ENCODE data around the gene GAD1.
A peak's percentile ranks its signal among the peaks of the same experiment; 100 is the strongest.

The GAD1 gene

DNA sequence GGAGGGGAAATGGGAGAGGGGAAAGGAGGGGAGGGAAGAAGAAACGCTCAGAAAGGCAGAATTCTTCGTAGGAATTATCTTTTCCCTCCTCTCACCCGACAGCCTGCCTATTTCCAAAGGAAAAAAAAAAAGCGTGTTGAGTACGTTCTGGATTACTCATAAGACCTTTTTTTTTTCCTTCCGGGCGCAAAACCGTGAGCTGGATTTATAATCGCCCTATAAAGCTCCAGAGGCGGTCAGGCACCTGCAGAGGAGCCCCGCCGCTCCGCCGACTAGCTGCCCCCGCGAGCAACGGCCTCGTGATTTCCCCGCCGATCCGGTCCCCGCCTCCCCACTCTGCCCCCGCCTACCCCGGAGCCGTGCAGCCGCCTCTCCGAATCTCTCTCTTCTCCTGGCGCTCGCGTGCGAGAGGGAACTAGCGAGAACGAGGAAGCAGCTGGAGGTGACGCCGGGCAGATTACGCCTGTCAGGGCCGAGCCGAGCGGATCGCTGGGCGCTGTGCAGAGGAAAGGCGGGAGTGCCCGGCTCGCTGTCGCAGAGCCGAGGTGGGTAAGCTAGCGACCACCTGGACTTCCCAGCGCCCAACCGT lies at the start of gene GAD1:
Gene GAD1, plus strand, starts transcription at position 384 of the 589 bp plus-strand sequence. CDS start 1,705 bp downstream, outside the sequence.
- peak; percentile 34 to 74 (median 43) for DNase-seq (ENCODE audit: low read depth in 3 of 3)

DNA sequence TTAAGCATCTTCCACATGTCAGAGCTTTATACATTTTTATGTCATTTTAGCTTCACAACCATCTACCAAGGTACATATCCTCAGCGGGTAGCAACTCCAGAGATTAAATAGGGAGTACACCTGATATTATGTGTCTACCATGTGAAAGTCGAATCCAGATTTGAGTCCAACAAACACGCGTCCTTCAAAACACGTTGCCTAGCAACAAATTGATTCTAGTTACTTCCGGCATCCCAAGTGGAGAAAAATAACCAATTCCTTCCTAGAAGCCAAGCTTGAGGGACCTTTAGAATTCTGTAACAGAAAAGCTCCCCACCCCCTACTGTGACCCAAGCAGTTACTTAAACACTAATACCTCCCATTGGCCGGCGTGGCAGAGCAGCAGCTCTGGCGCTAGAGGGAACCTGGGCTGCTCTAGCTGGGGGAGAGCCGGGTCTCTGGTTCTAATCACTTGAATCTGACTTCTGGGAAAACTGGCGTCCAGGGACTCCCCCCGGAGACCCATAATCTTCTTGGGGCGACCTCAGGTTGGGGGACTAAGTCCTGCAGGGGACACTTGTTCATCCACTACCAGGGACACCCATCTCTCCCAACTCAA lies 46.6 kb upstream of the GAD1 start, which contains the start of gene ERICH2:
Gene ERICH2, plus strand, starts transcription at position 371 of the 598 bp plus-strand sequence. CDS start 304 bp downstream, outside the sequence.
- peak in 1 of 3 experiments; percentile 32 for DNase-seq (ENCODE audit: low read depth in 3 of 3)

DNA sequence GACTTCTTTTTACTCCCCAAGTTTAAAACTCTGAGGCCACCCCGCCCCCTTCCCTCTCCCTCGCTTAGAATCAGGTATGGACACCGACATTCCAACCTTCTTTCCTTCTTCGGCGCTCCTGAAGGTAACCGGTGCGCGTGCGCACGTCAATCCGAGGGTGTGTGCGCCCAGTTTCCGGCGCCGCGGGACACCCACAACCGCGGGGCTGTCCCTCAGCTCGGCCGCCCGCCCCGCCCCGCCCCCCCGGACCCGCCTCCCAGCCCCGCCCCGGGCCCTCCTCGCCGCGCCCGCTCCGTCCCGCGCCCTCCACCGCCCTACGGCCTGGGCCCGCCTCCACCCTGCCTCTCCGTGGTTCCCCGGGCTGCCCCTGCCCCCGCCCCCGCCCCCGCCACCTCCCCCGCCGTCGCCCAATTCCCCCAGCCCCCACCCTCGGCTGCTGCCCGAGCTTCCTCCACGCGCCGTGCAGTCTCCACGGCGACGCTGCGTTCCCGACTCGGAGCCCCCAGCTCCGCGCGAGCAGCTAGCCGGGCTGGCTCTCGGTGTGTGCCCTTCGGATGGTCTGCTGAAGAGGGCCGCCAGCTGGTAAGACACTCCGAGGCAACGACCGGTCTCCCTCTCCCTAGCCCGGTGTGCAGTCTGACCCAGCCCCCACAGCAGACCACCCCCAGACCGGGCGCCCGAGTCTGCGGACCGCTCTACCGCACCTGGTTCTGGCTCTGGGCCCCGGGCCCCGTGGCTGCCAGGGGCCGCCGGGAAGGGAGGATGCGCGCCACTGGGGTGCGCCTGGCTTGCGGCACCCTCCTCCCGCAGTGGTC lies 45.9 kb upstream of the GAD1 start:
- DNase-seq (ENCODE audit: low read depth in 3 of 3): peak; percentile 20 to 69 (median 43)

DNA sequence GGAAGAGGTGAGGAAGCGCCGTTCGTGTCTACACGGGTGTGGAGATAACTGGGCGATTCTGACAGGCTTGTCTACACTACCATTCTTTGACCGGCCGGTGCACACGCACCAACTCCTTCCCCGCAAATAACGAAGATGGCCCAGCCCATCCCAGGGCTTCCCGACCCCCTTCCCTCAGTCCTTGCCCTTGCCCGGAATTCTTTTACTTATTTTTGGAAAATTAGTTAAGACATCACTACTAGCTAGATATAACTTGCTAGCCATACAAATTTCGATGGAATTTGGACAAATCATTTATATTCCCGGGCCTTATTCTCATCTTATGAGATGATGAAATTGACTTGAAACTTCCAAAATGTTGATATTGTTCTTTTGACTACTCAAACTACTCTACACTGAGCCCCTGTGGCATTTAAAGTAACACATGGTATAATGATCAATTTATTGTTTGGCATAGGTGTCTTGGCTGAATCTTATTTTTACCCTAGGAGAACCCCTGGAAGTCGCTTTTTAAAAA lies 45.2 kb upstream of the GAD1 start:
- no peak for DNase-seq (ENCODE audit: low read depth in 3 of 3)

DNA sequence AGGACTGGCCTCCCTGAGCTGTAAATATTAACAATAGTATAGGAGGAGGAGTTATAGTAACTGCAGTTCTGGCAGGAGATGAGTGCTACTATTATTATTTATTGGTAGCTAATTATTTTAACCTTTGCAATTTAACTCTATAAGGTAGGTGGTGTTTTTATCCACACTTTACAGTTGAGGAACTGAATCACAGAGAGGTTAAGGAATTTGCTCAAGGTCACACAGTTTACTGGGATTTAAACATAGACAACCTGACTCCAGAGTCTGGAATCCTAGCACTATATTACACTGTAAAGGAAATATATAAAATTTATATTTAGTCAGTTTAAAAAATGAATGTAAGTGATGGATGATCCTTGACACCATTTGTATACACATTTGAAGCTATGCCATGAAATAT lies 44.4 kb upstream of the GAD1 start:
- DNase-seq (ENCODE audit: low read depth in 3 of 3): no peak

DNA sequence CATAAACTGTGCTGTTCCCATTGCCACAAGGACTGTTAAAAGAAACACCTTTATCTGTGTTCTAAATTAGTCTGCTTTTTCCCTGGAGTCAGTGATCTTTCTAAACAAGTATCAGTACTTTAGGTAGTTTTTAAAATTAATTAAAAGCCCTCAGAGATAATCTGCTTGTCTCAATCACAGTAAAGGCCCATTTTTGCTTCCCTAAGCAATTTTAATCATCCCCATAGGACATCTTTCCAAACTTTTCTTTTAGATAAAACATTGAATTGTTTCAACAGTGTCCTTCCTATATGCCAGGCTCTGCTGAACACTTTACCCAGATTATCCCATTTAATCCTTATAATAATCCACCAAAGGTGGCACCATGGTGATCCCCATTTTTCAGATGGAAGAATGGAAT lies 42.6 kb upstream of the GAD1 start:
- no peak for DNase-seq (ENCODE audit: low read depth in 3 of 3)

DNA sequence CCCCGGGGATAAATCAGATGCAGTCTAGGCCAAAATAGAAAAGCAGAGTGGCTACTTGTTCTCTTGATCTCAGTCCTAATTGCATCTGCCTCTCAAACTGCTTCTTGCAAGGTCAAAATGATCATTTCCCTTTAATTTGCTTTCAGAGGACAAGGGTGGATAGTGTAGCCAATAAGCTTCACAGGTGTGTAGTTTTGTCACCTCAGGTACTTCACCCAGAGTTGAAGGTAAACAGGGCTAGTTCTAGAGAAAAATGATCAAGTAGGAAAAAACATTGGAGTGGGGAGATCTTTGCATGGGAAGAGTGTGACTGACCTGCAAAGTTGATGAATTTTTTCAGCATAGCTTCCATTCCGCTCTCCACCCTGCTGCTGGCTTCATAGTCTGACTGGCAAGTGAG lies 37.8 kb upstream of the GAD1 start:
- no peak for DNase-seq (ENCODE audit: low read depth in 3 of 3)

DNA sequence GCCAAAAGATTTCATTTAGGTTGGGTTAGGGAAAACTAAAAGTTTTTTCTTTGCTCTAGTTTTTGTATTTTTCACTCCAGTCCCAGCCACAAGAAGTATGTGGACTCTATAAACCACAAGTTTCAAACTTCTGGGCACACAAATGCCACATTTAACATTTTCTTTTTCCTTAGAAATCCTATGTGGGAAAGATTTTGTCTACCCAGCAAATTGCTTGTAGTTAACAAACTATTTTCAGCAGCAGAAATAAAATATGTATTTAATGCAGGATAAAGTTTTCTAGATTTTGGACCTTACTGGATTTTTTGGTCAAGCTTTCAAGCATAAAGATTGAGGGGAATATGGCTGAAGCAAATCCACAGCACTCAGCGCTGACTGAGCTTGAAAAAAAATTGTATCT lies 37.4 kb upstream of the GAD1 start:
- no peak for DNase-seq (ENCODE audit: low read depth in 3 of 3)

DNA sequence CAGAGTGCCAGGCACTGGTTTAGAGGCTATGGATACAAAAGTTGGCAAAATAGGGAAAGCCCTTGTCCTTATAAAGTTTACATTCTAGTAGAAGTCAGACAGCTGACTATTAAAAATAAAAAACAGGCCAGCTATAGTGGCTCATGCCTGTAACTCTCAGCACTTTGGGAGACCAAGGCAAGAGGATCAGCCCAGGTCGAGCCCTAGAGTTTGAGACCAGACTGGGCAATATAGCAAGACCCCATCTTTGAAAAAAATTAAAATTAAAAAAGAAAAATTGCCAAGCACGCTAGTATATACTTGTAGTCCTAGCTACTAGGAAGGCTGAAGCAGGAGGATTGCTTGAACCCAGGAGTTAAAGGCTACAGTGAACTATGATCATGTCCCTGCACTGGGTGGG lies 34.0 kb upstream of the GAD1 start:
- no peak for DNase-seq (ENCODE audit: low read depth in 3 of 3)

DNA sequence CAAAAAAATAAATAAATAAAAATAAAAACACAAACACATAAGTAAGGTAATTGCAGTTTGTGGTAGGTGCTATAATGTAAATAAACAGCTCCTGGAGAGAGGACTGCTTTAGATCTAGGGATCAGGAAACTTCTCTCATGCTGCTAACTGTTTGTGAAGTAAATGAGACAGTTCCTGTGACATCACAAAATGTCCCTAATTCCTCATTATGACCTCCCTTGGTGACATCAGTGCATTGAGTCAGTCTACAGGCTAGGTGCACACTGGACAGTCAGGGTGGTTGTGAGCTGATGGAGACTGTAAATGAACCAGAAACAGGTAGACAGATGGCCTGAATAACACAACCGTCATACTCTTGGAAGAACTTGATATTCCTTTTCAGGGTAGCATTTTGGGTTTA lies 33.1 kb upstream of the GAD1 start:
- DNase-seq (ENCODE audit: low read depth in 3 of 3): no peak

DNA sequence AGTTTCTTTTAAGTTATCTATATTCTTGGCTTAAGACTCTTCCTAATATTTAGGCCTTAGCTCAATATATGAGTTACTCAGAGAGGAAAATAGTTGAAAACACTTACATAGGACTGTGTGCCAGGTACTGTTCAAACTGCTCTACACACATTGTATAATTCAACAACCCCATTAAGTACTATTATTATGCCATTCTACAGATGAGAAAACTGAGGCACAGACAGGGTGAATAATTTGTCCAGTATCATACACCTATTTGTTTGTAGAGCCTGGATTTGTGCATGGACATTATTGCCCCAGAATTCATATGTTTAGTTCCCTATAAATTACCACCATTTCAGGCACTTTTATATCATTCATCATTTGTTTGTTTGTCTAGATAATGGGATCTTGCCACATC lies 17.7 kb upstream of the GAD1 start:
- no peak for DNase-seq (ENCODE audit: low read depth in 3 of 3)

DNA sequence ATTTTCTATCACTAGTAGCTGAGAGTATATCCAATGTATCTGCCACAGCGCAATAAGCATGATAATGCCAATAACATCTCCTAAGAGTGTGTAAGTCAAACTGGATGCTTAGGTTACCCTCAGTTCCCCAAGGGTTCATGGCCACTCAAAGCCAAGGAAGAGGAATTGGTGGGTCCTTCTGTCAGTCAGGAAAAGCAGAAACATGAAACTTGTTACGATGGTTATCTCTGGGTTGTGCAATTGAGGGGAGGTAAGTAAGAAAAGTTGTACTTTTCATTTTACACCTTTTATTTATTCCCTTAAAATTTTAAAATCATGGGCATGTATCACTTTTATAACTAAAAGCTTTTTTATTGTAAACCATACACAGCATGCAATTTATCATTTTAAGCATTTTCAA lies 10.1 kb upstream of the GAD1 start:
- DNase-seq (ENCODE audit: low read depth in 3 of 3): no peak

DNA sequence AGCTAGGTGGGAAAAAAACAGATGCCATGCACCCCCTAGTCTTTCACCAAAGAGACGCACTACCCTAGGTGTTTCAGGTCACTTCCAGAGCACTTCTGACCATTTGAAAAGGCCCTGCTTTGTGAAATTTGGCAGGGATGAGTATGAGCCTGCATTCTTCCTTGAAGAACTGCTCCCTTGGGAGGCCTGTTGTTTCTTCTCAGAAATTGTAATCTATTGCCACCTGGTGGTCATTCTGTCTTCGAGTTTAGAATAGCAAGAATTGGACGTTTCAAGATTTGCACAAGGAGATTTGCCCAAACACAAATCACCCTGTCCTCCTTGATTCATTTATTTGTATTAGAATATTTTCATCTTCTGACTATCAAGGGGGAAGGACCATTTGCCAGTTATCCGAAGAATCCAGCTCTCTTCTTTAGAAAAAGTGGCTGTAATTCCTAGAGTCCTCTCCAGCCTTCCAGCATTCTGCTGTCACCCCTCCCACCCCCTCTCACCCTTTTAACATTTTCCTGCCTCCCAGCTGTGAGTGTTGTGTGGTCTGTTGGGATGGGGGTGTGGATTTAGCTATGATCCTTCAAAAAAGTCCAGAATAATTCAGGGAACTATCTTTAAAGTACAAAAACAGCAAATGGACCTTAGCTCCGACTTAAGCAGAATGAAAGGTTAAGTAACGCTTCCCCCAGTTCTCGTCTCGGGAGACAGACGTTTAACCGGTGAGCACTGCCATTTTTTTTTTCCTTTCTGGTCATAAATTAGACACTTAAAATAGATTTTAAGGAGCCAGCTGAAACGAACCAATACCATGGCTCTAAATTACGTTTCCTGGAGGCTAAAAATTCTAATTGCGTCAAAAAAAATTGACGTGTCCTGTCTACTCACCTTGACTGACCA lies 3.7 kb upstream of the GAD1 start:
- DNase-seq (ENCODE audit: low read depth in 3 of 3): no peak

DNA sequence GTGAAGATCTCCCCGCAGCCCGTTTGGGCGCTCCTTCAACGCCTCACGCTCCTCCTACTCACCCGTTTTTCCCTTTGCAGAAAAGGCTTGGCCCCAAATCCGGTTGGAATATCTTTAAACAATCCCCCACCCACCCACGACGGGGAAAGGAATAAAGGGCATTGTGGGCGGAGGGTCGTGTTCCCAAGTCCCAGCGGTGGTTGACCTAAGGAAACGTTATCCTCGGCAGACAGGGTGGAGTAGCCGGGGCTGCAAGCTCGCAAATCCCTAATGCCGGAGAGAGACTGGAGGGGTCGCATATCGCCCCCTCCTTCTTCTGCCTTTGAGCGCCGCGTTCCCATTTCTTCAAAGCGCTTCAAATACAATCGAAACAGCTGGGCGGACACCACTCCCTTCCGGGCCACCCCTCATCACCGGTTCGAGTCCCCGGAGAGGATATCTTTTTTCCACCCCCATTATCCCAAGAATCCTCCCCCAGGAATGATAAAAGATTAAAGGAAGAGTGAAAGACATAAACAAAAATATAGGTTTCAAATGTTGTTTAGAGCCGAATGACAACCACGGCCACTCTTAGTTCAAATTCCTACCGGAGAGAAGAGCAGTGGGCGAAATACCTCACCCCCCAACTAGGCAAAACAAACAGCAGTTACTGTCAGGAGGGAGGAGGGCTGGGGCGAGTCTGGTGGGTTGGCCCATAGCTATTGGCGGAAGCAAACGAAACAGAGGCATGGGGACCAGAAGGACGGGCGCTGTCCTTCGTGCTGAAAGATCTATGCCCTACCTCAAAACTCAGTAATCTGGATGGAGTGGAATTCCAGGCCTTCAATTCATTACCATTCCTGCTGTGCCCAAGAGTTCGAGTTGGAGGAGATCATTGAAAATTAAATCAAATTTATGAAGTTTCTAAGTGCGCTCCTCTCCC lies 2.8 kb upstream of the GAD1 start:
- no peak for DNase-seq (ENCODE audit: low read depth in 3 of 3)

DNA sequence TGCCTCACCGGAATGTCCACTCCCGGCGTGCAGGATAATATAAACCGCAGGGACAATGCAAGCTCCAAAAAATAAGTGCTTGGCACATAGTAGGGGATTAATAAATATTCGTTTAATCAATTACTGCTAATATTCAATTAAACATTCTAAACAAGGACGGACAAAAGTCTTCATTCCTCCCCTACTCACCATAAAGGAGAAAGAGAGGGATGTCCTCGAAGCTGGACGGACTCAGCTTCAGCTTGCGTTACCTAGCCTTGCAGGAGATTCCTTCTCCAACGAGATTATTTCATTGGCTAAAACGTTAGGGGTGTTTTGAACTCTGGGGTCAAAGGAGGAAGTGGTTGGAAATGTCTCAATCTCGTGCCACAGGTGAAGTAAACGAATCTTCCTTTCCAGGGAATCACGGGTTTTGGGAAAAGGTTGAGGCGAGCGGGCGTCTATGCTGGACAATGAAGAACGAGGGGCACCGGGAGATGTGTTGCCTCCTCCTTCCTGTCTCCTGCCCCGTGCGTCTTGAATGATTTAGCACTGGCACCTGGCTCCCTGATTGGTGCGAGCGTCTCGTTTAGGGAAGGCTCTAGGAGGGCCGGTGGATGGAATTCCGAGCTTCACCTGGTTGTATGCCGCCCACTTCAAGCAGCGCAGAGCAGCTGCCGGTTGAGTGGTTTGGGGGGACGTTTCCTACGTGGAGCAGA lies 2.0 kb upstream of the GAD1 start:
- DNase-seq (ENCODE audit: low read depth in 3 of 3): no peak

DNA sequence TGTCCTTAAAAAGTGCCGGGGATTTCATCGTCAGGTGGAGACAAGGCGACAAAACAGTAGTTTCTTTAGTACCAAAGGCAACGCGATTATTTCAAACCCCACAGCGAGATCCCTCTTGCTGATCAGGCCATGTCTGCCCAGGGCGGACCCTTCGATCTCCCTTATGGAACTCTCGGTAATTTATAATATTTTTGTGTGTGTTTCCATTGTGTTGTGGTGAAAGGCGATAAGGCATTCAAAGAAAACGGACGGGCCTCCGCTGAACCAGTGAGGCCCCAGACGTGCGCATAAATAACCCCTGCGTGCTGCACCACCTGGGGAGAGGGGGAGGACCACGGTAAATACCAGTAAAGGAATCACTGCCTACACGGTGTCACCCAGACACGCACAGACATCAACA lies 1.4 kb upstream of the GAD1 start:
- no peak for DNase-seq (ENCODE audit: low read depth in 3 of 3)

DNA sequence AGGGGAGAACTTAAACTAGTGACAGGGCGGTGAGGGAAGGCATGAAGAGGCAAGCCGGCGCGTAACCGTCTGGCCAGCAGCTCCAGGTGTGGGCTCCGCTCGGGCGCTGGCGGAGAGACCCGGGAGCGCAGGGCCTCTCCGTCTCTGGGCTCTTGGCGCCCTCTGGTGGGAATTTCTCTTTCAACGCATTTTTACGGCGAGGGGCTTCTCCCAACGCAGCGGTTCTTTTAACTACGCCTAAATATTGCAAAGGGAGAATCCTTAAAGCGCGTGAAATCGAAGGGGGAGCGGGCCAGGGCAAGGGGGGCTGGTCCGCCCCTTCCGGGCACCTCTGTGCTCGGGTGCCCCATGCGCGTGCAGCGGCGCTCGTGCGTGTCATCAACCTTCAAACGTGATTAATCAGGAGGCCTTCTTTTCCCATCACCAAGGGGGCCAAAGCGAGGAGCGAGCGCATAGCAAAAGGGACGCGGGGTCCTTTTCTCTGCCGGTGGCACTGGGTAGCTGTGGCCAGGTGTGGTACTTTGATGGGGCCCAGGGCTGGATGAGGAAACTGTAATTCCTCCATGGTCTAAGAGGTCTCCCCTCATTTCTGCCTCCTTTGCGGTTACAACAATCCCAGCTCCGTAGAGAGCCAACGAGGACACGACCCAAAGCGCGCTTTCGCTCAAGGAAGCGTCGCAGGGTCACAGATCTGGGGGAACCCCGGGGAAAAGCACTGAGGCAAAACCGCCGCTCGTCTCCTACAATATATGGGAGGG lies 762 bp upstream of the GAD1 start:
- peak; percentile 41 to 66 (median 44) for DNase-seq (ENCODE audit: low read depth in 3 of 3)

DNA sequence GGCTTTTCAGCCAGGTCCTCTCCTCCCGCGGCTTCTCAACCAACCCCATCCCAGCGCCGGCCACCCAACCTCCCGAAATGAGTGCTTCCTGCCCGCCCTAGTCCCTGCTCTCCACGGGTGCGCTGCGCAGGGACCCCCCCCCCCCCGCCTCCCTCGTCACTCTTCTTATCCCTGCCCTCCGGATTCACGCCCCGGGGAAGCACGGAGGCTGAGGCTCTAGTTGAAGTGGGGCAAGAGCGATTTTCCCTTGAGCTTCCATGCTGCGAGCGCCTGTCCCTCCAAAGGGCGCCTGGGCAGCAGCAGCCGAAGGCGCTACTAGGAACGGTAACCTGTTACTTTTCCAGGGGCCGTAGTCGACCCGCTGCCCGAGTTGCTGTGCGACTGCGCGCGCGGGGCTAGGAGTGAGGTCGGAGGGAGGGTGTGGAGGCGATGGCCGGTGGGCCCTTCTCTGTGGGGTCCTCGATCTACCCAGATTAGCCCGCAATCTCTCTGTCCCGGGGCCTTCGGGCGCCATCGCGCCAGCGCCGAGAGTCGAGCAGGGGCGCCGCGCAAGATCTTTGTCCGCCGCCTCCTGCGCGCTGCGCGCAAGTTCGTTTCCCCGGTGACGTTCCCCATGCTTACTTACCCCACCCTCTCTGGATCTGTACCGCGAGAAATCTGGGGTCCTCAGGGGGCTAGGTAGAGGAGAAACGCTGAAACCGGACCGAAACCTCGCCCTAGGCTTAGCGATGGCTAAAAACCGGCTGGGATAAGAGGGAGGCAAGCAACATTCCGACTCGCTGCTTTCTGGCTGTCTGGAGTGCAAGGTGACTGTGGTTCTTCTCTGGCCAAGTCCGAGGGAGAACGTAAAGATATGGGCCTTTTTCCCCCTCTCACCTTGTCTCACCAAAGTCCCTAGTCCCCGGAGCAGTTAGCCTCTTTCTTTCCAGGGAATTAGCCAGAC lies 677 bp downstream of the GAD1 start:
- DNase-seq (ENCODE audit: low read depth in 3 of 3): no peak

Data from stimulated activated CD4-positive, alpha-beta T cell treated with anti-CD3 and anti-CD28 coated beads, TNF-alpha, amount 100 ng/mL, for 24 hours (primary cell).